ENCODE results near the gene TMUB2. TPM values are rescaled to one million over a fixed set of nuclear protein-coding genes. Genes with fewer than 3 reads are reported as not detected.

Gene TMUB2
- total and polyA plus RNA-seq, 9 of the 15 experiments (the other 6 are each of a cell fraction or from before 2014, with no cell fraction given) = 4.1 to 29.8 (median 16.3) TPM

DNA sequence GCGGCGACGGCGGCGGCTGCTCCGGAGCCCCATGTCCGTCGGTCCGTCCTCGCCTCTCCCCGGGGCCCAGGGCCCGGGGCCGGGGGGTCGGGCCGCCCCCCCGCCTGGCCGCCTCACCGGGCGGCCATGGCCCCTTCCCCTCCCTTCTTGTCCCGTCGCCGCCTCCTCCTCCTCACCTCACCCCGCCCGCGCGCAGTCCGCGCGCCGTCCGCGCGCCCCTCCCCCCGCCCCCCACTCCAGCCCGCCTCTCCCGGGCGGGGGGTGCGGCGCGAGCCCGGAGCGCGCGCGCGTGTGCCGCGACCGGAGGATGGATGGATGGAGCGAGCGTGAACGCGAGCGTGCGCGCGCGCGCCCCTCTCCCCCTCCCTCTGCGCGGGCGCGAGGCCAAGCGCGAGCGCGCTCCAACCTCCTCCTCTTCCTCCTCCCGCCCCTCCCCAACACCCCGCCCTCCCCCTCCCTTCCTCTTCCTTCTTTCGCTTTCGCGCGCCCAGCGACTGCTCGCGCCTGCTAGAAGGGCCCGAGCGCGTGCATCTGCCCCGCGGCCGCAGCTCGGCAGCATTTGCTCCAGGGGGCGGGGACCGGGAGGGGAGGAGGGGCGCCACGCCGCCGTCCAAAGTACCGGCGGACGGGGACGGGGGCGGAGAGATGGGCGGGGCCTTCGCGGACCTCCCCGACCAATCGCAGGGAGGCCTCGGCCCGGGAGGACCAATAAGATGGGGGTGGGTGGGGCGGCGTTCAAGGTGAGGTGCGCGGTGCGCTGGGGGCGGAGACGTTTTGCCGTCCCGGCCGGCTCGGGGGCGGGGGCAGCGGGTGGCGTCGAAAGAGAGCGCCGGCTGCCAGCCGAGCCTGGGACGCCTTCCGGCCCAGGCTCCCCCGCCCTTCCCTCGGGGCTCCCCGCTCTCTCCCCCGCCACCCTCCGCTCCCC, 13.0 kb downstream of the TMUB2 start, which contains the start of gene ATXN7L3 (continued):
- TF ChIP-seq, protein P1, sequence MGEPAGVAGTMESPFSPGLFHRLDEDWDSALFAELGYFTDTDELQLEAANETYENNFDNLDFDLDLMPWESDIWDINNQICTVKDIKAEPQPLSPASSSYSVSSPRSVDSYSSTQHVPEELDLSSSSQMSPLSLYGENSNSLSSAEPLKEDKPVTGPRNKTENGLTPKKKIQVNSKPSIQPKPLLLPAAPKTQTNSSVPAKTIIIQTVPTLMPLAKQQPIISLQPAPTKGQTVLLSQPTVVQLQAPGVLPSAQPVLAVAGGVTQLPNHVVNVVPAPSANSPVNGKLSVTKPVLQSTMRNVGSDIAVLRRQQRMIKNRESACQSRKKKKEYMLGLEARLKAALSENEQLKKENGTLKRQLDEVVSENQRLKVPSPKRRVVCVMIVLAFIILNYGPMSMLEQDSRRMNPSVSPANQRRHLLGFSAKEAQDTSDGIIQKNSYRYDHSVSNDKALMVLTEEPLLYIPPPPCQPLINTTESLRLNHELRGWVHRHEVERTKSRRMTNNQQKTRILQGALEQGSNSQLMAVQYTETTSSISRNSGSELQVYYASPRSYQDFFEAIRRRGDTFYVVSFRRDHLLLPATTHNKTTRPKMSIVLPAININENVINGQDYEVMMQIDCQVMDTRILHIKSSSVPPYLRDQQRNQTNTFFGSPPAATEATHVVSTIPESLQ (CRISPR knock-in tag; IDR thresholded peaks at IDR 0.05) = no peak
- TF ChIP-seq NFIC (IDR thresholded peaks at IDR 0.05) = no peak; the same call in 1 of the 2 replicates
- no peak for TF ChIP-seq ATF7 (IDR thresholded peaks at IDR 0.05)
- no peak for TF ChIP-seq U2AF1 (optimal IDR thresholded peaks at IDR 0.05; ENCODE audit: low read depth, low read length)
- no peak for TF ChIP-seq ETV6 (IDR thresholded peaks at IDR 0.05; ENCODE audit: borderline replicate concordance in 1 of 2, low read depth in 2 of 2, low read length in 1 of 2)
- no peak for TF ChIP-seq ETV6 (CRISPR knock-in tag; IDR thresholded peaks at IDR 0.05; ENCODE audit: borderline replicate concordance)
- no peak for TF ChIP-seq CREBBP (IDR thresholded peaks at IDR 0.05; ENCODE audit: low read depth, low read length)
- TF ChIP-seq, protein P2, sequence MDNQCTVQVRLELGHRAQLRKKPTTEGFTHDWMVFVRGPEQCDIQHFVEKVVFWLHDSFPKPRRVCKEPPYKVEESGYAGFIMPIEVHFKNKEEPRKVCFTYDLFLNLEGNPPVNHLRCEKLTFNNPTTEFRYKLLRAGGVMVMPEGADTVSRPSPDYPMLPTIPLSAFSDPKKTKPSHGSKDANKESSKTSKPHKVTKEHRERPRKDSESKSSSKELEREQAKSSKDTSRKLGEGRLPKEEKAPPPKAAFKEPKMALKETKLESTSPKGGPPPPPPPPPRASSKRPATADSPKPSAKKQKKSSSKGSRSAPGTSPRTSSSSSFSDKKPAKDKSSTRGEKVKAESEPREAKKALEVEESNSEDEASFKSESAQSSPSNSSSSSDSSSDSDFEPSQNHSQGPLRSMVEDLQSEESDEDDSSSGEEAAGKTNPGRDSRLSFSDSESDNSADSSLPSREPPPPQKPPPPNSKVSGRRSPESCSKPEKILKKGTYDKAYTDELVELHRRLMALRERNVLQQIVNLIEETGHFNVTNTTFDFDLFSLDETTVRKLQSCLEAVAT (IDR thresholded peaks at IDR 0.05) = no peak
- TF ChIP-seq TGIF2 (CRISPR knock-in tag; IDR thresholded peaks at IDR 0.05) = no peak
- TF ChIP-seq DMBX1 (CRISPR knock-in tag; IDR thresholded peaks at IDR 0.05; ENCODE audit: borderline replicate concordance) = no peak
- TF ChIP-seq ZNF197 (CRISPR knock-in tag; IDR thresholded peaks at IDR 0.05; ENCODE audit: low read depth) = peak; percentile 94
- no peak for TF ChIP-seq SFPQ (IDR thresholded peaks at IDR 0.05; ENCODE audit: low read depth, low read length)
- no peak for TF ChIP-seq FOXK1 (CRISPR knock-in tag; IDR thresholded peaks at IDR 0.05; ENCODE audit: borderline replicate concordance)
- TF ChIP-seq FOXO4 (CRISPR knock-in tag; IDR thresholded peaks at IDR 0.05) = no peak
- TF ChIP-seq SAP30 (IDR thresholded peaks at IDR 0.05; ENCODE audit: borderline replicate concordance, insufficient read depth, low read depth, low read length, poor library complexity, severe bottlenecking) = no peak
- no peak for TF ChIP-seq SRF (CRISPR knock-in tag; IDR thresholded peaks at IDR 0.05)
- TF ChIP-seq ZNF699 (CRISPR knock-in tag; IDR thresholded peaks at IDR 0.05; ENCODE audit: insufficient replicate concordance) = no peak

All from K562 (cell line).